ENCODE data around the gene KCP.

DNA sequence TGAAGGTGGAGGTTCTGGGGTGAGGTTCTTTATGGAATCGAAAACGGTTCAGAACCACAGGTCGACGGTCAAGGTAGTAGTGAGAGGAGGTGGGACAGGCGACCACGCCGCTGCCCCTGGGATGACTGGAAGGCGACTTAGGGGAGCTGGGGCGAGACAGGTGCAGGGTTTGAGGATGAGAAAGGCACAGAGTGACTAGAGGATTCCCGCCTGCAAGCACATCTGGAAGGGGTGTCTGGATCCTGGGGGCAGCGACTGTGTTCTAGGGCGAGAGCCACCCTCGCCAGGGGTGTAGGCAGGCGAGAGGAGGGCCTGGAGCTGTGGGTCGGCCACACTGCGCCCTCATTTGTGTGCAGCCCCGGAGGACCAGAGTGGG is 26.8 kb upstream of the KCP start:
- TF ChIP-seq, protein P1, sequence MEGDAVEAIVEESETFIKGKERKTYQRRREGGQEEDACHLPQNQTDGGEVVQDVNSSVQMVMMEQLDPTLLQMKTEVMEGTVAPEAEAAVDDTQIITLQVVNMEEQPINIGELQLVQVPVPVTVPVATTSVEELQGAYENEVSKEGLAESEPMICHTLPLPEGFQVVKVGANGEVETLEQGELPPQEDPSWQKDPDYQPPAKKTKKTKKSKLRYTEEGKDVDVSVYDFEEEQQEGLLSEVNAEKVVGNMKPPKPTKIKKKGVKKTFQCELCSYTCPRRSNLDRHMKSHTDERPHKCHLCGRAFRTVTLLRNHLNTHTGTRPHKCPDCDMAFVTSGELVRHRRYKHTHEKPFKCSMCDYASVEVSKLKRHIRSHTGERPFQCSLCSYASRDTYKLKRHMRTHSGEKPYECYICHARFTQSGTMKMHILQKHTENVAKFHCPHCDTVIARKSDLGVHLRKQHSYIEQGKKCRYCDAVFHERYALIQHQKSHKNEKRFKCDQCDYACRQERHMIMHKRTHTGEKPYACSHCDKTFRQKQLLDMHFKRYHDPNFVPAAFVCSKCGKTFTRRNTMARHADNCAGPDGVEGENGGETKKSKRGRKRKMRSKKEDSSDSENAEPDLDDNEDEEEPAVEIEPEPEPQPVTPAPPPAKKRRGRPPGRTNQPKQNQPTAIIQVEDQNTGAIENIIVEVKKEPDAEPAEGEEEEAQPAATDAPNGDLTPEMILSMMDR (IDR thresholded peaks at IDR 0.05) = no peak
- TF ChIP-seq POLR2AphosphoS5 (IDR thresholded peaks at IDR 0.05) = no peak

All from stomach (tissue), 4 donors.